Coronary artery (tissue), 2 donors: ENCODE measurements around the gene ZNF652.
"Not testable (repeated sequence)": the region's sequence is repeated elsewhere in the genome, so short reads cannot be mapped to it uniquely, and the experiment has no call there.

Experiments
- DNase-seq: peaks from one replicate; pipeline ENCODE4 v3.0.0-alpha.2; 2017; ENCODE audit warnings: low spot score
- H3K27ac ChIP-seq, 2 donors: fragments of 200-600 bp; sonication (generic); one replicate each; pipeline ENCODE4 v1.5.1; 2016 to 2019
- H3K4me3 ChIP-seq: fragments of 200-600 bp; sonication (generic); 2 replicates; pipeline ENCODE4 v1.5.1; 2016; ENCODE audit warnings: mild to moderate bottlenecking, moderate library complexity
- CTCF ChIP-seq: fragments of 200-600 bp; sonication (generic); IDR thresholded peaks from one replicate; pipeline ENCODE4 v1.5.1; 2019; ENCODE audit warnings: antibody characterized with exemption

The ZNF652 gene

GRCh38 chr17:49393491-49394255 lies 31.6 kb upstream of the ZNF652 start:
- TF ChIP-seq CTCF = no peak
- no peak overlapping the region for H3K4me3 ChIP-seq
- no peak for DNase-seq
- no peak overlapping the region for H3K27ac ChIP-seq

DNA sequence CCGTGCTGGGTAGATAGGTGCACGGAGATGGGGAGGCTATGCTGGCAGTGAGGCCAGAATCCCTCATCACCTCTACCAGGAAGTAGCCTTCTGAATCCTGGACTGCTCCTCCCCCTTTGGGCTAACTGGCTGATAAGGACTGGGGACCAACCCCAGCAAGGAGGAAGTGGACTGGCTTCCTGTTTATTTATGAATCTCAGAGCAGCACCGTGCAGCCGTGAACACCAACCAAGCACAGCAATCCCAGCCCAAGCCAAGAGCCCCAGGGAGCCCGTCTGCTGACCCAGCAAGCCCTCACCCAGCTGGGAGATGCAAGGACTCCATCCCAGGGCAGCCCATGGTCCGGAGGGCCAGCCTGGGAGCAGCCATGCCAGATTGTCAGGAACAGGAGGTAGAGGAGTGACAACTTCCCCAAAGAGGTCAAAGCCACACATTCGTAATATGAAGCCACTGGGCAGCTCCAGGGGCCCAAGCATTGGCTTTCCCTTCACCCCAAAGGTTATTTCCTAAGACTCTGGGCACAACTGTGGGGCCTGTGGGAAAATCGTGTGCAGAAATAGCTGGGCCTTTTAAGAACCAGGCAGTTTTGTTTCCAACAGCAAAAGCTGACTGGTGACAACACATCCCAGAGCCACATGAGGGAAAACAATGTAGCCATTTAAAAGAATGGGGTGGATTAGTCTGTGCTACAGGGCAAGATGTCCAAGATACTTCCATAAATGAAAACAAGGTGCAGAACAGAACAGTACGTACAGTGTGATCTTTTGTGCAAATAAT lies 28.7 kb upstream of the ZNF652 start:
- DNase-seq = no peak
- no peak for TF ChIP-seq CTCF
- H3K27ac ChIP-seq = peak overlapping the region in 1 of 2 donors; percentile 69
- no peak overlapping the region for H3K4me3 ChIP-seq

- not testable (repeated sequence) for DNase-seq, H3K4me3 ChIP-seq
- H3K27ac ChIP-seq = peak overlapping the region in 1 of 2 donors; percentile 69
Observed at GRCh38 chr17:49389514-49390347, 27.7 kb upstream of the ZNF652 start.

DNA sequence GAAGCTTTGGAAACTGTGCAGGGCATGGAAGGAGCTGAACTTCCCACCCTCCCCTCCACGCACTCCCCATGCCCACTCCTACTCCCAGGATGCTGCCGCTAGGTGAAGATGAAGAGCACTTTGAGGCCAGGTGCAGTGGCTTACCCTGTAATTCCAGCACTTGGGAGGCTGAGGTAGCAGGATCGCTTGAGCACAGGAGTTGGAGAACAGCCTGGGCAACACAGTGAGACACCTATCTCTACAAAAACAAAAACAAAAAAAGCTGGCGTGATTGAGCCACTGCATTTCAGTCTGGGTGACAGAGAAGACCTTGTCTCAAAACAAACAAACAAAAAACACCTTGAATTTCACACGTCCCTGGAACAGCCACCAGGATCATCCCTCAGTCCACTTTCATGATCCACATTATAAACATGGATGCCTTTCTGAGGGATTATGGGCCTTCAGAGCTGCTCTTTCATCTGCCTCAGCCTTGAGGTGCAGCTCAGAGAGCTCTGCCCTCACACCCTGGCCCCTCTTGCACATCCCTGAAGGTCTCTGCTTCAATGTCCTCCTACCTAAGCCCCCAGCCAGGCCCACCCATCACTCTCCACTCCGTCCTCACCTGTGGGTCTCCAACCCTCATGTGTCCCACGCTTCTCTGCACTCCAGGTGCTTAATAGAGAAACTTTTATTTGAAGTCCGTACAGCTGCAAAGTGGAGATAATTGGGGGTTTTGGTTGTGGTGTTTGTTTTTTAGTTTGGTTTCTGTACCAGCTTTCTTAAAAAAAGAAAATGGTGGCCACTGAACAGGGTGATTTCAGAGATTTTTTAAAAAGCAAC lies 26.9 kb upstream of the ZNF652 start:
- Histone ChIP-seq H3K27ac (no peak overlapping the region), H3K4me3 (no peak overlapping the region)
- TF ChIP-seq CTCF = no peak
- no peak for DNase-seq

GRCh38 chr17:49388290-49388640 lies 26.2 kb upstream of the ZNF652 start:
- Histone ChIP-seq H3K4me3 (no peak overlapping the region), H3K27ac (no peak overlapping the region)
- TF ChIP-seq CTCF = no peak
- DNase-seq = no peak

DNA sequence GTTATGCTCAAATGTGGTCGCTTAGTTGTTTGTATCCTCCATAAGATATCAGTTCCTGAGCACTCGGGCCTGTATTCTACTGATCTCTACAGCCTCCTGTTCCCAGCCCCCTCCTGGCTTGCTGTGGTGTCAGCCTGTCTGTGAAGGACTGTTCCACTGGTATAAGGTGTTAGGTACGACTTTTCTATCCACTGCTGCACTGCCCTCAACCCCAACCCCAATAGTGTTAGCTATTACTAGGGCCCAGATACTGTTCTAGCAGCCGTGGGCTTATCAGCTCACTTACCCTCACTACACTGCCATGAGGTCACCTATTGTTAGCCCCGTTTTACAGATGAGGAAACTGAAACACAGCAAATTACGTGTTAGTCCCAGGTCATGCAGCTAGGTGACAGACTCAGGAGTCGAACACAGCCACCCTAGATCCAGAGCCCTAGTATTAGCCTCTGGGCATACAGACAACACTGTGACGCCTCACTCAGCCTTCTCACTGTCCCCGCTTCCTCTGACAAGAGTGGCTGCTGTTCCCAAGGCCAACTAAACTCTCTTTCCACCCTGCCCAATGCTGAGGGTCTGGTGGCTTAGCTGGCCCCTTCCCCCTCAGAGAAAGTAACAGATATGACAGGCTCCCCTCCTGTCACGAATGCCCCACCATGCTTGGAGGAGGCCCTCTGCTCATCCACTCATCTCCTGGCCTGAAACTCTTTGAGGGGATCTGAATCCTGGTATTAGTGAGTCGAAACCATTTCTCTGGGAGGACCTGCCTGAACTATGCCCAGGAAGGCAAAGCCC lies 25.6 kb upstream of the ZNF652 start:
- no peak for DNase-seq
- Histone ChIP-seq H3K27ac (no peak overlapping the region), H3K4me3 (no peak overlapping the region)
- no peak for TF ChIP-seq CTCF
